ENCODE results near the gene PIK3IP1.

The PIK3IP1 gene

DNA sequence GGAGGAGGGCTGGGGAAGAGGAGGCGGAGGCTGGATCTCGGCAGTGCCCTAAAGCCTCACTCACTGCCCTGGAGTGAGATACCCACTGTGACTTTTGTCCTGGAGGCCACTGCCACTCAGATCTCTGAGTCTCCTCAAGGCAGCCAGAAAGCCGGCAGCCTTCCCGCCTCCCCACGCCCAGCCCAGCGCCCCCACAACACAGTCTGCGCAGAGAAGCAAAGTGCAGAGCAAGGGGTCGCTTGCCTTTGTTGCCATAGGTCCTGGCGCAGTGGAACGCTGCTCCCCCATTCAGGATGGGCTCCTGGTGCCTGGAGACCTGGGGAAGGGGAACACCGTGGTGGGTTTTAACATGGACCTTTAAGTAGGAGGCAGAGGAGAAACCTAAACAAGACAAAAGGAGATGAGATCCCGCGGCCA, 36.3 kb upstream of the PIK3IP1 start:
- no peak for DNase-seq (ENCODE audit: low spot score)
- Histone ChIP-seq H4K91ac (ENCODE audit: low read depth, low read length, poor library complexity) (no peak overlapping the region), H3K4ac (ENCODE audit: low read length) (no peak overlapping the region), H3K79me1 (ENCODE audit: low read depth, low read length) (peaks cover 10% of the 10 kb centered on the region), H2BK15ac (ENCODE audit: low read length) (no peak overlapping the region), H3K4me1 (ENCODE audit: control insufficient read depth in 2 of 2, insufficient read depth in 1 of 2, low read depth in 1 of 2, low read length in 2 of 2) (no peaks in the 10 kb centered on the region), H4K8ac (ENCODE audit: low read depth, low read length) (no peak overlapping the region), H3K23ac (ENCODE audit: low read depth, low read length, poor library complexity) (no peak overlapping the region), H2AK5ac (ENCODE audit: low read depth, low read length) (no peak overlapping the region), H3K27ac (replicated peaks; ENCODE audit: low read length) (no peak overlapping the region), H3K27me3 (ENCODE audit: control insufficient read depth in 3 of 3, insufficient read depth in 3 of 3, low read depth in 1 of 3, low read length in 3 of 3) (no peaks in the 10 kb centered on the region), H2BK120ac (ENCODE audit: low read depth, low read length) (no peak overlapping the region), H2AFZ (ENCODE audit: low read length) (no peak overlapping the region), H3K4me2 (ENCODE audit: insufficient read depth, low read length, poor library complexity, severe bottlenecking) (no peak overlapping the region), H3K4me3 (ENCODE audit: low read length in 2 of 2) (no peak overlapping the region), H3K36me3 (replicated peaks in 1 of 2; ENCODE audit: control insufficient read depth in 2 of 2, insufficient read depth in 2 of 2, low read length in 2 of 2) (peaks cover 58 to 96% of the 10 kb centered on the region in 2 donors), H3K9ac (ENCODE audit: low read depth, low read length, poor library complexity) (no peak overlapping the region), H3K9me3 (replicated peaks in 1 of 2; ENCODE audit: control insufficient read depth in 2 of 2, insufficient read depth in 1 of 2, low read depth in 1 of 2, low read length in 2 of 2) (no peaks in the 10 kb centered on the region), H3K14ac (ENCODE audit: low read length) (no peak overlapping the region), H2BK12ac (ENCODE audit: low read length) (no peak overlapping the region), H3K18ac (ENCODE audit: low read length) (no peak overlapping the region), H2BK5ac (ENCODE audit: low read length) (no peak overlapping the region)
- no CpG with 5 or more reads among the region's 13 CpGs for WGBS, 2 donors (ENCODE audit: extremely low coverage in 2 of 2, insufficient read length in 2 of 2, insufficient replicate concordance in 1 of 2)

DNA sequence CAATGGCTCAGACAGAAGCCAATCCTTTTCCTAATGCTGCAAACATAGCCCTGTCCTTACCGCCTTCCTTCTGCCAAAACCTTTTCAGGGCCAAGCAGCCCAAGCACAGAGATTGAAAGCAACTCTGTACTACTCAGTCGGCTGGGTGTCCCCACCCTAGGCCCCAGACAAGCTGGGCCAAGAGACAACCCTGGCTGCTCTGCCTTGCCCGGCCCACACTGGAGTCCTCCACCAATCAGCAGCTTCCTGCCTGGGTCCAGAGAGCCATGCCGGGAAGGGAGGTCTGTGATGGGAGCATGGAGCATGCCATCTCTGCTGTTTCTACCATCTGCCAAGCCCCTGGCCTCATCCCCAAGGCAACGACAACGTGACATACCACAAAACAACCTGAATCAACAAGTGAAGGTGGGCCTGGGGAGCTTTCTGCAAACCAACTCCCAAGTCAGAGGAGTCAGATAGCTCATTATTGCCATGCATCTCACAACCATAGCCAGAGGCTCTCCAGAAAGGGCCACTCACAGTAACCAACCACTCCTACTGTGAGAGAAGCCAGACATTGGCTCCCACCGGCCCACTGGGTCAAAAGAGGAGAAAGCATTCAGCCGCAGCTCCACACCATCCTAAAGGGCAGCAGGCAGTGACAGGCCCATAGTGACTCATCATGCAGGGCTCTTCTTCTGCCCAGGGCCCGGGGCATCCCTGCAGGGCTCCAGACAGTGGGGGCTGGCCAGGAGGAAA, 35.7 kb upstream of the PIK3IP1 start:
- no peaks in the 10 kb centered on the region for H3K9me3 ChIP-seq (replicated peaks in 1 of 2; ENCODE audit: control insufficient read depth in 2 of 2, insufficient read depth in 1 of 2, low read depth in 1 of 2, low read length in 2 of 2)
- no peak overlapping the region for H3K14ac ChIP-seq (ENCODE audit: low read length)
- H4K8ac ChIP-seq (ENCODE audit: low read depth, low read length), result no peak overlapping the region
- no peaks in the 10 kb centered on the region for H3K4me1 ChIP-seq (ENCODE audit: control insufficient read depth in 2 of 2, insufficient read depth in 1 of 2, low read depth in 1 of 2, low read length in 2 of 2)
- no peak overlapping the region for H4K91ac ChIP-seq (ENCODE audit: low read depth, low read length, poor library complexity)
- H3K4me2 ChIP-seq (ENCODE audit: insufficient read depth, low read length, poor library complexity, severe bottlenecking), result no peak overlapping the region
- no peak overlapping the region for H3K18ac ChIP-seq (ENCODE audit: low read length)
- no peak for DNase-seq (ENCODE audit: low spot score)
- H3K27me3 ChIP-seq (ENCODE audit: control insufficient read depth in 3 of 3, insufficient read depth in 3 of 3, low read depth in 1 of 3, low read length in 3 of 3), result no peaks in the 10 kb centered on the region
- H2BK12ac ChIP-seq (ENCODE audit: low read length), result no peak overlapping the region
- peaks cover 10% of the 10 kb centered on the region for H3K79me1 ChIP-seq (ENCODE audit: low read depth, low read length)
- no peak overlapping the region for H2AFZ ChIP-seq (ENCODE audit: low read length)
- H3K4ac ChIP-seq (ENCODE audit: low read length), result no peak overlapping the region
- H3K36me3 ChIP-seq (replicated peaks in 1 of 2; ENCODE audit: control insufficient read depth in 2 of 2, insufficient read depth in 2 of 2, low read length in 2 of 2), result peaks cover 56 to 96% of the 10 kb centered on the region in 2 donors
- no CpG with 5 or more reads among the region's 9 CpGs for WGBS, 2 donors (ENCODE audit: extremely low coverage in 2 of 2, insufficient read length in 2 of 2, insufficient replicate concordance in 1 of 2)
- no peak overlapping the region for H3K27ac ChIP-seq (replicated peaks; ENCODE audit: low read length)
- H3K23ac ChIP-seq (ENCODE audit: low read depth, low read length, poor library complexity), result no peak overlapping the region
- no peak overlapping the region for H2BK120ac ChIP-seq (ENCODE audit: low read depth, low read length)
- H2BK15ac ChIP-seq (ENCODE audit: low read length), result no peak overlapping the region
- H3K9ac ChIP-seq (ENCODE audit: low read depth, low read length, poor library complexity), result no peak overlapping the region
- no peak overlapping the region for H2AK5ac ChIP-seq (ENCODE audit: low read depth, low read length)
- H3K4me3 ChIP-seq (ENCODE audit: low read length in 2 of 2), result no peak overlapping the region
- H2BK5ac ChIP-seq (ENCODE audit: low read length), result no peak overlapping the region

DNA sequence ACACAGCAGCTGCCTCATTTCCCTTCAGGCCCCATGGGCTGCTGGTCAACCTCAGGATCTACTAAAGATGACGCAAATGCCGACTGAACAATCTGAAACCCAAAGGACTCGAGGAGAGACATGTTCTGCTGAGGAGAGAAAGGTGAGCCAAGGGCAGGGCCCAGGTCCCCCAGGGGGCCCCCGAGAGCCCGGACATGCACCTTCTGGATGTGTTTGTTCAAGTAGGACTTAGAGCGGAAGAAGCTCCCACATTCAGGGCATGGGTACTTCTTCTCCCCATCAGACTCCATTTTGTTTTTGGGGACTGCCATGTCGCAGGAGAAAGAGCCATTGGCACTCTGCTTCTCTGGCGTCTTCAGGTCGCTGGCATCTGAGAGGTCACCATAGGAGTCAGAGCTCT, 34.6 kb upstream of the PIK3IP1 start:
- H3K4me3 ChIP-seq (ENCODE audit: low read length in 2 of 2), result no peak overlapping the region
- no peak overlapping the region for H3K18ac ChIP-seq (ENCODE audit: low read length)
- no peak overlapping the region for H3K14ac ChIP-seq (ENCODE audit: low read length)
- no peaks in the 10 kb centered on the region for H3K27me3 ChIP-seq (ENCODE audit: control insufficient read depth in 3 of 3, insufficient read depth in 3 of 3, low read depth in 1 of 3, low read length in 3 of 3)
- no peak for DNase-seq (ENCODE audit: low spot score)
- H3K9ac ChIP-seq (ENCODE audit: low read depth, low read length, poor library complexity), result no peak overlapping the region
- H3K27ac ChIP-seq (replicated peaks; ENCODE audit: low read length), result no peak overlapping the region
- peaks cover 48 to 96% of the 10 kb centered on the region in 2 donors for H3K36me3 ChIP-seq (replicated peaks in 1 of 2; ENCODE audit: control insufficient read depth in 2 of 2, insufficient read depth in 2 of 2, low read length in 2 of 2)
- H3K4ac ChIP-seq (ENCODE audit: low read length), result no peak overlapping the region
- H4K8ac ChIP-seq (ENCODE audit: low read depth, low read length), result no peak overlapping the region
- H2BK12ac ChIP-seq (ENCODE audit: low read length), result no peak overlapping the region
- WGBS, 2 donors (ENCODE audit: extremely low coverage in 2 of 2, insufficient read length in 2 of 2, insufficient replicate concordance in 1 of 2), result no CpG with 5 or more reads among the region's 9 CpGs
- H2BK5ac ChIP-seq (ENCODE audit: low read length), result no peak overlapping the region
- H3K4me2 ChIP-seq (ENCODE audit: insufficient read depth, low read length, poor library complexity, severe bottlenecking), result no peak overlapping the region
- H3K9me3 ChIP-seq (replicated peaks in 1 of 2; ENCODE audit: control insufficient read depth in 2 of 2, insufficient read depth in 1 of 2, low read depth in 1 of 2, low read length in 2 of 2), result no peaks in the 10 kb centered on the region
- H2BK15ac ChIP-seq (ENCODE audit: low read length), result no peak overlapping the region
- no peaks in the 10 kb centered on the region for H3K4me1 ChIP-seq (ENCODE audit: control insufficient read depth in 2 of 2, insufficient read depth in 1 of 2, low read depth in 1 of 2, low read length in 2 of 2)
- no peak overlapping the region for H2AFZ ChIP-seq (ENCODE audit: low read length)
- H2BK120ac ChIP-seq (ENCODE audit: low read depth, low read length), result no peak overlapping the region
- no peak overlapping the region for H2AK5ac ChIP-seq (ENCODE audit: low read depth, low read length)
- H4K91ac ChIP-seq (ENCODE audit: low read depth, low read length, poor library complexity), result no peak overlapping the region
- H3K79me1 ChIP-seq (ENCODE audit: low read depth, low read length), result peaks cover 10% of the 10 kb centered on the region
- H3K23ac ChIP-seq (ENCODE audit: low read depth, low read length, poor library complexity), result no peak overlapping the region

DNA sequence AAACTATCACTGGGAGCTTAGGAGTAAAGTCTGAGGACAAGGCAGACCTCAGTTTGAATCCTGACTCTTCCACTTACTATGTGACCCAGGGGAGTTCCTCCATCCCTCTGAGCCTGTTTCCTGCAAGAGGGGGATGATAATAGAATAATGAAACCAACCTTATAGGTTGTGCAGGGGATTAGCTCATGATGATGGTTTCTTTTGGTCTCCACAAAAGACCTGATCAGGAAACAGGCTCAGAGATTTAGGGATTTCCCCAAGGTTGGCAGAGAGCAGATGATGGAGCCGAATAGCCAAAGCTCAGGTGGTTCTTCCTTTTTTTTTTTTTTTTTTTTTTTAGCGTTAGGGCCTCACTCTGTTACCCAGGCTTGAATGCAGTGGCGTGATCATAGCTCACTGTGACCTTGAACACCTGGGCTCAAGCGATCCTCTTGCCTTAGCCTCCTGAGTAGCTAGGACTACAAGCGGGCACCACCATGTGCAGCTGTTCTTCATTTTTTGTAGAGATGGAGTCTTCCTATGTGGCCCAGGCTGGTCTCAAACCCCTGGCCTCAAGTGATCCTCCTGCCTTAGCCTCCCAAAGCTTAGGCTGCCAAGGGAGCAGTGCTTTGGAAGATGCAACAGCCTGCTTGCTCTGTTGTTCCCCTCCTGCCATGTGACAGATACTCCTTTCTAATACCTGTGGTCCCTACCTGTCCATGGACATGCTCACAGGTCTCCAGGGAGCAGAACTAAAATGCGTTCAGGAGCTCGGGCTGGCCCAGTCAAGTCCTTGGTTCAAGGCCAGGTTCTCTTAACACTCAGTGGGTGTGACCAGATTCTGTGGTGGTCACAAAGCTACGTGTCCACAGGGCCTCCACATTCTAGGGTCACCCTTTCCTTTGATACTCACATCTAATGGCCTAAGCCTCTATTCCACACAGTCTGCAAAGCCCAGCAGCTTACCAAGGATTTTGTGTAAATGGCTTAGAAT, 31.6 kb upstream of the PIK3IP1 start:
- Histone ChIP-seq H2AFZ (ENCODE audit: low read length) (no peak overlapping the region), H2BK120ac (ENCODE audit: low read depth, low read length) (no peak overlapping the region), H3K23ac (ENCODE audit: low read depth, low read length, poor library complexity) (no peak overlapping the region), H4K8ac (ENCODE audit: low read depth, low read length) (no peak overlapping the region), H3K4me2 (ENCODE audit: insufficient read depth, low read length, poor library complexity, severe bottlenecking) (no peak overlapping the region), H2BK5ac (ENCODE audit: low read length) (no peak overlapping the region), H2BK12ac (ENCODE audit: low read length) (no peak overlapping the region), H4K91ac (ENCODE audit: low read depth, low read length, poor library complexity) (no peak overlapping the region), H3K9me3 (replicated peaks in 1 of 2; ENCODE audit: control insufficient read depth in 2 of 2, insufficient read depth in 1 of 2, low read depth in 1 of 2, low read length in 2 of 2) (no peaks in the 10 kb centered on the region), H3K4me3 (ENCODE audit: low read length in 2 of 2) (no peak overlapping the region), H3K27ac (replicated peaks; ENCODE audit: low read length) (no peak overlapping the region), H2AK5ac (ENCODE audit: low read depth, low read length) (no peak overlapping the region), H3K18ac (ENCODE audit: low read length) (no peak overlapping the region), H3K27me3 (ENCODE audit: control insufficient read depth in 3 of 3, insufficient read depth in 3 of 3, low read depth in 1 of 3, low read length in 3 of 3) (no peaks in the 10 kb centered on the region), H3K4me1 (ENCODE audit: control insufficient read depth in 2 of 2, insufficient read depth in 1 of 2, low read depth in 1 of 2, low read length in 2 of 2) (no peaks in the 10 kb centered on the region), H3K9ac (ENCODE audit: low read depth, low read length, poor library complexity) (no peak overlapping the region), H2BK15ac (ENCODE audit: low read length) (no peak overlapping the region), H3K36me3 (replicated peaks in 1 of 2; ENCODE audit: control insufficient read depth in 2 of 2, insufficient read depth in 2 of 2, low read length in 2 of 2) (peaks cover 33 to 71% of the 10 kb centered on the region in 2 donors), H3K4ac (ENCODE audit: low read length) (no peak overlapping the region), H3K14ac (ENCODE audit: low read length) (no peak overlapping the region), H3K79me1 (ENCODE audit: low read depth, low read length) (peaks cover 8% of the 10 kb centered on the region)
- no CpG with 5 or more reads among the region's 8 CpGs for WGBS, 2 donors (ENCODE audit: extremely low coverage in 2 of 2, insufficient read length in 2 of 2, insufficient replicate concordance in 1 of 2)
- DNase-seq (ENCODE audit: low spot score), result no peak

Data from neuronal stem cell (in vitro differentiated cells).